Gastroesophageal sphincter (tissue), 4 donors: ENCODE results near the gene CYB561A3. TPM values are rescaled to one million over a fixed set of nuclear protein-coding genes. Genes with fewer than 3 reads are reported as not detected.

Source experiments
- ATAC-seq: fragments of 150-250 bp; one replicate; pipeline ENCODE4 v1.9.1; 2016; ENCODE audit warnings: mild to moderate bottlenecking, moderate library complexity
- H3K27ac ChIP-seq, 4 donors: fragments of 200-600 bp; sonication (generic) in 3 of 4; 1 replicate in 3 of 4; 2 replicates in 1 of 4; pipeline ENCODE4 v1.5.1; 2016 to 2019
- H3K27me3 ChIP-seq: fragments of 200-600 bp; sonication (generic); one replicate; pipeline ENCODE4 v1.5.1; 2019
- H3K36me3 ChIP-seq, 2 donors: fragments of 200-600 bp; sonication (generic); one replicate each; pipeline ENCODE4 v1.5.1; 2019; ENCODE audit warnings: control low read depth in 1 of 2
- H3K4me1 ChIP-seq, 3 donors: fragments of 200-600 bp; sonication (generic); 1 replicate in 2 of 3; 2 replicates in 1 of 3; pipeline ENCODE4 v1.5.1; 2016 to 2019; ENCODE audit warnings: control low read depth in 2 of 3
- H3K4me3 ChIP-seq, 2 donors: fragments of 200-600 bp; sonication (generic); one replicate each; pipeline ENCODE4 v1.5.1; 2019; ENCODE audit warnings: mild to moderate bottlenecking in 1 of 2, moderate library complexity in 1 of 2
- H3K9me3 ChIP-seq, 3 donors: fragments of 200-600 bp; sonication (generic); one replicate each; pipeline ENCODE4 v1.5.1; 2017 to 2019; ENCODE audit warnings: control low read depth in 2 of 3
- EP300 ChIP-seq: sonication (generic); formaldehyde crosslinking; IDR thresholded peaks from one replicate; pipeline ENCODE4 v1.6.1; 2017; ENCODE audit warnings: antibody characterized with exemption, mild to moderate bottlenecking
- POLR2A ChIP-seq, 2 donors: fragments of 450-650 bp; IDR thresholded peaks; one replicate each; pipeline ENCODE4 v1.6.1; 2017; ENCODE audit warnings: antibody characterized with exemption in 2 of 2, mild to moderate bottlenecking in 2 of 2, moderate library complexity in 1 of 2
- POLR2AphosphoS5 ChIP-seq: sonication (generic); formaldehyde crosslinking; IDR thresholded peaks from one replicate; pipeline ENCODE4 v1.6.1; 2017; ENCODE audit warnings: antibody characterized with exemption
- WGBS, 2 donors: methylation state at CpG; one replicate each; pipeline ENCODE4 v1.1.5; 2018; ENCODE audit warnings: low coverage in 1 of 2; 5-methylcytosine and 5-hydroxymethylcytosine counted together
- total RNA-seq, 4 donors: library from RNA; depleted of rRNA; stranded (reverse); fragments of >200 nt; gene quantifications; one replicate each; pipeline ENCODE4 v1.1.0, GENCODE V29; 2016
- TF ChIP-seq, protein P1 (sequence below), 4 experiments: fragments of 200-600 bp in 2 of 4; fragments of 450-650 bp in 2 of 4; sonication (generic) in 1 of 4; IDR thresholded peaks; one replicate each; pipeline ENCODE4 v1.5.1; 2017 to 2019; ENCODE audit warnings: antibody characterized with exemption in 4 of 4, mild to moderate bottlenecking in 2 of 4, moderate library complexity in 2 of 4

Gene CYB561A3
- total RNA-seq, 4 donors from 2014 or later: 23.3 to 44.0 (median 33.4) TPM

DNA sequence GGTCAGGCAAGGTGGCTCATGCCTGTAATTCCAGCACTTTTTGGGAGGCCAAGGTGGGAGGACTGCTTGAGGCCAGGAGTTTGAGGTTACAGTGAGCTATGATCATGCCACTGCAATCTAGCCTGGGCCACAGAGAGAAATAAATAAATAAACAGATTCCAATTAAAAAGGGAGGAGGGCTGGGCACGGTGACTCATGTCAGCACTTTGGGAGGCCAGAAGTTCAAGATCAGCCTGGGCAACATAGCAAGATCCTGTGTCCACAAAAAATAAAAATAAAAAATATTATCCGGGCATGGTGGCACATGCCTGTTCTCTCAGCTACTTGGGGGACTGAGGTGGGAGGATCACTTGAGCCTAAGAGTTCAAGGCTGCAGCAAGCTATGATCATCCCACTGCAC is 7.5 kb downstream of the CYB561A3 start:
- TF ChIP-seq EP300: no peak
- no peak for TF ChIP-seq POLR2A (IDR thresholded peaks at IDR 0.05)
- TF ChIP-seq POLR2AphosphoS5: no peak
- TF ChIP-seq, protein P1, sequence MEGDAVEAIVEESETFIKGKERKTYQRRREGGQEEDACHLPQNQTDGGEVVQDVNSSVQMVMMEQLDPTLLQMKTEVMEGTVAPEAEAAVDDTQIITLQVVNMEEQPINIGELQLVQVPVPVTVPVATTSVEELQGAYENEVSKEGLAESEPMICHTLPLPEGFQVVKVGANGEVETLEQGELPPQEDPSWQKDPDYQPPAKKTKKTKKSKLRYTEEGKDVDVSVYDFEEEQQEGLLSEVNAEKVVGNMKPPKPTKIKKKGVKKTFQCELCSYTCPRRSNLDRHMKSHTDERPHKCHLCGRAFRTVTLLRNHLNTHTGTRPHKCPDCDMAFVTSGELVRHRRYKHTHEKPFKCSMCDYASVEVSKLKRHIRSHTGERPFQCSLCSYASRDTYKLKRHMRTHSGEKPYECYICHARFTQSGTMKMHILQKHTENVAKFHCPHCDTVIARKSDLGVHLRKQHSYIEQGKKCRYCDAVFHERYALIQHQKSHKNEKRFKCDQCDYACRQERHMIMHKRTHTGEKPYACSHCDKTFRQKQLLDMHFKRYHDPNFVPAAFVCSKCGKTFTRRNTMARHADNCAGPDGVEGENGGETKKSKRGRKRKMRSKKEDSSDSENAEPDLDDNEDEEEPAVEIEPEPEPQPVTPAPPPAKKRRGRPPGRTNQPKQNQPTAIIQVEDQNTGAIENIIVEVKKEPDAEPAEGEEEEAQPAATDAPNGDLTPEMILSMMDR (IDR thresholded peaks at IDR 0.05): no peak

DNA sequence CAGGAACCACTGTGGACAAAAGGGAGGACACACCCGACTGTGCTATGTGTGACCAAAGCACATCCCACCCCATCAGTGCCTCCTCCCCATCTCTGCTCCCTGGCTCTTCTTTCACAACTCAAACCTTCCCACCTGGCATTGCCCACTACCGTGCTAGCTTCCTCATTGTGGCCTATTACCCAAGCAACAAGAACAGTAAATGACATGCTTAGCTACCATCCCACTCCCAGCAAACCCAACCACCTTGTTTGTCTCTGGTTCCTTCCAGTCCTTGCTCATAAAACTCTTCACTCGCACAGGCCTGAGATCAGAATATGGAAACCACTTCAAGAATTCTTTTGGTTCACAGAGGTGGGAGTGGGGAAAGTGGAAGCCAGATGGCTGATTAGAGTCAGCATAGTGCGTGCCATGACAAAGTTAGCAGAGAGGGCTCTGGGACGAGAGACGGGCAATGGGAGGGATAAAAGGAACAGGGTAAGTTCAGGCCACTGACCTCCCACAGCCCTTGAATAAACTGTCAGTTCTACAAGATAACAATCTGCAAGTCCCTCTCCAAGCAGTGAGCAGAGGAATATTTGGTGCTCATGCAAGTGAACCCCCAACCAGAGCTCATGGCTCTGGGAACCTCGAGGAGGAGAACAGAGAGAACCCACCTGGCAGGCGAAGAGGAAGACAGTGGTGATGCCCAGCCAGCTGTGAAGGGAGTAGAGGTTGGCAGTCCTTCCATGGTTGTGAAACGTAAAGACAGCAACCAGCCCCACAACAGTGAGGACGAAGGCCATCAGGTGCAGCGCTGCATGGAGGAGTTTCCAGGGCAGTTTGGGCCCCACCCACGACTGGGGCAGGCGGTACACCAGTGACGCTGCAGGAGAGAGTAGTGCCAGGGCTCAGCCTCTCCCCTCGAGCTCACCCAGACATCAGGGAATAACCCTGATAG is 8.3 kb downstream of the CYB561A3 start:
- no peaks in the 10 kb centered on the region for H3K9me3 ChIP-seq
- TF ChIP-seq, protein P1 (IDR thresholded peaks at IDR 0.05): no peak
- TF ChIP-seq POLR2AphosphoS5: no peak
- TF ChIP-seq EP300: no peak
- no peak for TF ChIP-seq POLR2A (IDR thresholded peaks at IDR 0.05)
- no peak for ATAC-seq
- H3K36me3 ChIP-seq: peaks cover 0 to 82% of the 10 kb centered on the region in 2 donors
- H3K27me3 ChIP-seq: no peaks in the 10 kb centered on the region
- WGBS, 2 donors: 87 to 93% methylated on average over 3 to 8 of the region's 15 CpGs
- H3K4me1 ChIP-seq: peaks cover 0 to 11% (median 0%) of the 10 kb centered on the region in 3 donors
- no peak overlapping the region for H3K4me3 ChIP-seq
- H3K27ac ChIP-seq: no peak overlapping the region

More for the DNA sequence above, 7.5 kb downstream of the CYB561A3 start:
- peaks cover 0 to 11% (median 0%) of the 10 kb centered on the region in 3 donors for H3K4me1 ChIP-seq
- 76% methylated on average over 2 of the region's 2 CpGs; no CpG with 5 or more reads in 1 of the 2 donors for WGBS, 2 donors
- no peaks in the 10 kb centered on the region for H3K9me3 ChIP-seq
- no peak for ATAC-seq
- no peak overlapping the region for H3K4me3 ChIP-seq
- H3K36me3 ChIP-seq: peaks cover 0 to 74% of the 10 kb centered on the region in 2 donors
- no peaks in the 10 kb centered on the region for H3K27me3 ChIP-seq
- H3K27ac ChIP-seq: no peak overlapping the region

DNA sequence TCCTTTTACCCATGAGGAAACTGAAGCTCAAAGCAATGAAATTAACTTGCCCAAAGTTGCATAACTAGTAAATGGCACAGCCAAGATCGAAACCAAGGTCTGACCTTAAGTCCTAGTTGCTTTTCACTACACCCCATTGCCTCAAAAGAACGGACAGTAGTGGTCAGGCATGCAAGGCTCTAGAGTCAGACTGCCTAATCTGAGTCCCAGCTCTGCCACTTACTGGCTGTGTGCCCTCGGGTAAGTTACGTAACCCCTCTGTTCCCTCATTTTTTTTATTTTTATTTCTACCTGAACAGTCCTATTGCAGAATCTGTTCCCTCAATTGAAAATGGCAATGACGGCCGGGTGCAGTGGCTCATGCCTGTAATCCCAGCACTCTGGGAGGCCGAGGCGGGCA is 9.6 kb downstream of the CYB561A3 start:
- peaks cover 0 to 93% of the 10 kb centered on the region in 2 donors for H3K36me3 ChIP-seq
- H3K4me3 ChIP-seq: no peak overlapping the region
- H3K4me1 ChIP-seq: peaks cover 0 to 4% (median 0%) of the 10 kb centered on the region in 3 donors
- TF ChIP-seq EP300 (no peak), POLR2A (IDR thresholded peaks at IDR 0.05) (no peak), POLR2AphosphoS5 (no peak)
- TF ChIP-seq, protein P1 (IDR thresholded peaks at IDR 0.05): no peak
- WGBS, 2 donors: 0 to 61% methylated on average over 1 to 3 of the region's 8 CpGs
- H3K27me3 ChIP-seq: no peaks in the 10 kb centered on the region
- no peak overlapping the region for H3K27ac ChIP-seq
- H3K9me3 ChIP-seq: no peaks in the 10 kb centered on the region
- no peak for ATAC-seq

DNA sequence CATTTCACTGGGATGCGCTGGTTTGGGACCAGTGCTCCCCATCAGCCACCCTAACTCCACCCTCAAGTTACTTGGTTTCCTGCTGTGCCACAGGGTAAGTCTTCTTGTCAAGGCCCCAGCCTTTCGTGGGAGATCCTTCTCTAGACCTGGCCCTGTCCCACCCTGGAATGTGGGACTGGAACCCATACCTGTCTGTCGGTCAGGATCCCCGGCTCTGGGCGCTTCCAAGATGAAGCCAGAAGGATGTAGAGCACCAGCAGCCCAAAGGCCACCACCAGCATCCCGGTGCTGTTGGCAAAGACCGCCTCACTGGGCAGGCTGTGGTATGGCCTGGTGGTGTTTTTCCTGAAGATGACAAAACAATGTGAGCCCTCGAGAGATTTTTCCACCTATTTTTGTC is 10.9 kb downstream of the CYB561A3 start:
- peaks cover 0 to 98% of the 10 kb centered on the region in 2 donors for H3K36me3 ChIP-seq
- WGBS, 2 donors: 80% methylated on average over 1 of the region's 8 CpGs; no CpG with 5 or more reads in 1 of the 2 donors

More for the DNA sequence above, 10.9 kb downstream of the CYB561A3 start:
- TF ChIP-seq, protein P1 (IDR thresholded peaks at IDR 0.05): no peak
- no peak for TF ChIP-seq EP300
- TF ChIP-seq POLR2AphosphoS5: no peak
- no peak for TF ChIP-seq POLR2A (IDR thresholded peaks at IDR 0.05)
- ATAC-seq: no peak
- no peaks in the 10 kb centered on the region for H3K9me3 ChIP-seq
- H3K4me1 ChIP-seq: no peaks in the 10 kb centered on the region
- no peak overlapping the region for H3K27ac ChIP-seq
- no peak overlapping the region for H3K4me3 ChIP-seq
- no peaks in the 10 kb centered on the region for H3K27me3 ChIP-seq
